HG02571 (cell line): Measurements from ENCODE around the gene MAL.

ENCODE experiments used
- ATAC-seq: cut with Tn5 transposase; IDR thresholded peaks from one replicate; pipeline ENCODE4 v1.9.1; 2021; ENCODE audit warnings: mild to moderate bottlenecking, moderate library complexity; ENCODE audit not compliant: unreplicated experiment

MAL gene

GRCh38 chr2:95015261-95015912 is 10.1 kb upstream of the MAL start:
- no peak for ATAC-seq

- ATAC-seq: no peak
Observed at GRCh38 chr2:95016616-95017015, 8.9 kb upstream of the MAL start.

- ATAC-seq: no peak
Observed at GRCh38 chr2:95017071-95017501, 8.4 kb upstream of the MAL start.

- ATAC-seq: no peak
Observed at GRCh38 chr2:95017836-95018235, 7.7 kb upstream of the MAL start.

- ATAC-seq: no peak
Observed at GRCh38 chr2:95018301-95018700, 7.2 kb upstream of the MAL start.

GRCh38 chr2:95018861-95019550 is 6.5 kb upstream of the MAL start:
- no peak for ATAC-seq

GRCh38 chr2:95019572-95019971 is 5.9 kb upstream of the MAL start:
- ATAC-seq: no peak

GRCh38 chr2:95020275-95021022 is 5.1 kb upstream of the MAL start:
- ATAC-seq: no peak

GRCh38 chr2:95021023-95021416 is 4.5 kb upstream of the MAL start:
- ATAC-seq: no peak

GRCh38 chr2:95021847-95022246 is 3.7 kb upstream of the MAL start:
- no peak for ATAC-seq

GRCh38 chr2:95022309-95023221 is 2.9 kb upstream of the MAL start:
- ATAC-seq: peak; percentile 80

GRCh38 chr2:95023222-95023597 is 2.3 kb upstream of the MAL start:
- peak; percentile 45 for ATAC-seq

GRCh38 chr2:95024371-95024770 is 1.1 kb upstream of the MAL start:
- no peak for ATAC-seq

- no peak for ATAC-seq
Observed at GRCh38 chr2:95024960-95025405, 525 bp upstream of the MAL start.

GRCh38 chr2:95026471-95027368 is 1.2 kb downstream of the MAL start:
- no peak for ATAC-seq

- no peak for ATAC-seq
Observed at GRCh38 chr2:95027369-95027720, 1.8 kb downstream of the MAL start.

GRCh38 chr2:95029898-95030341 is 4.4 kb downstream of the MAL start:
- no peak for ATAC-seq

- ATAC-seq: no peak
Observed at GRCh38 chr2:95030496-95030895, 5.0 kb downstream of the MAL start.

- ATAC-seq: no peak
Observed at GRCh38 chr2:95031076-95031725, 5.7 kb downstream of the MAL start.
